HL-60 (cell line): ENCODE measurements around the gene ARG2.

Source experiments
- DNase-seq, 2 experiments: peaks; one replicate each; pipeline ENCODE4 v3.0.0-alpha.2; 2010 to 2020; ENCODE audit warnings: low read depth in 1 of 2, low spot score in 1 of 2
- H3K27ac ChIP-seq: fragments of 250-450 bp; sonication (Bioruptor Pico); replicated peaks from 2 replicates; pipeline ENCODE4 v1.5.1; 2020; ENCODE audit warnings: mild to moderate bottlenecking, moderate library complexity
- H3K27me3 ChIP-seq: fragments of 250-450 bp; sonication (Bioruptor Pico); 2 replicates; pipeline ENCODE4 v1.5.1; 2021; ENCODE audit warnings: mild to moderate bottlenecking, moderate library complexity; ENCODE audit not compliant: insufficient read depth, poor library complexity, severe bottlenecking
- H3K4me3 ChIP-seq: replicated peaks from 2 replicates; pipeline ENCODE4 v1.5.1; 2011; ENCODE audit warnings: mild to moderate bottlenecking, control low read depth, low read length; ENCODE audit not compliant: insufficient read depth
- GABPA ChIP-seq: IDR thresholded peaks from 2 replicates; pipeline ENCODE4 v1.6.1; 2012; ENCODE audit warnings: low read depth
- POLR2AphosphoS5 ChIP-seq: IDR thresholded peaks from 2 replicates; pipeline ENCODE4 v1.6.1; 2012; ENCODE audit warnings: low read depth
- SPI1 ChIP-seq: IDR thresholded peaks from 2 replicates; pipeline ENCODE4 v1.6.1; 2012; ENCODE audit warnings: low read depth, mild to moderate bottlenecking, borderline replicate concordance
- TF ChIP-seq, protein P1 (sequence below): IDR thresholded peaks from one replicate; pipeline ENCODE4 v1.5.1; 2011; ENCODE audit warnings: low read length, control low read depth, inconsistent platforms; ENCODE audit not compliant: insufficient read depth
- TF ChIP-seq, protein P2 (sequence below): IDR thresholded peaks from 2 replicates; pipeline ENCODE4 v1.6.1; 2012; ENCODE audit warnings: low read depth; ENCODE audit not compliant: insufficient replicate concordance

ARG2 gene

DNA sequence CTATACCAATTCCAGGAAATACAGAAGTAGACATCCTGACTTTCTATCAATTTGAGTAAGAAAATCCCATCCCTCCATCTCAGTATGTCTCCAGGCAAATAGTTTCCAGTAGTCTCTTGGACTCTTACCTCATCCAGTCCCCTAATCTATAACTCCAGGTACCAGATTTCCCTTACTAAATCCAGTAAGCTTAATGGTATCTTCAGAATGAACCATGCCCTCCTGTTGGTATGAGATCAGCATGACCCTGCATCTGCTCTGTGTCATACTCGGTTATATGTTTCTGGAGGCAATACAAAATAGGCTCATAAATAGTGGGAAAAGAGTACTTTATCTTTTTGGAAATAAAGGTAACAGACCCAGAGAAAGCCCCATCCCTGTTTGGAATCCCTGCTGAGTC, 38.1 kb upstream of the ARG2 start:
- TF ChIP-seq, protein P1, sequence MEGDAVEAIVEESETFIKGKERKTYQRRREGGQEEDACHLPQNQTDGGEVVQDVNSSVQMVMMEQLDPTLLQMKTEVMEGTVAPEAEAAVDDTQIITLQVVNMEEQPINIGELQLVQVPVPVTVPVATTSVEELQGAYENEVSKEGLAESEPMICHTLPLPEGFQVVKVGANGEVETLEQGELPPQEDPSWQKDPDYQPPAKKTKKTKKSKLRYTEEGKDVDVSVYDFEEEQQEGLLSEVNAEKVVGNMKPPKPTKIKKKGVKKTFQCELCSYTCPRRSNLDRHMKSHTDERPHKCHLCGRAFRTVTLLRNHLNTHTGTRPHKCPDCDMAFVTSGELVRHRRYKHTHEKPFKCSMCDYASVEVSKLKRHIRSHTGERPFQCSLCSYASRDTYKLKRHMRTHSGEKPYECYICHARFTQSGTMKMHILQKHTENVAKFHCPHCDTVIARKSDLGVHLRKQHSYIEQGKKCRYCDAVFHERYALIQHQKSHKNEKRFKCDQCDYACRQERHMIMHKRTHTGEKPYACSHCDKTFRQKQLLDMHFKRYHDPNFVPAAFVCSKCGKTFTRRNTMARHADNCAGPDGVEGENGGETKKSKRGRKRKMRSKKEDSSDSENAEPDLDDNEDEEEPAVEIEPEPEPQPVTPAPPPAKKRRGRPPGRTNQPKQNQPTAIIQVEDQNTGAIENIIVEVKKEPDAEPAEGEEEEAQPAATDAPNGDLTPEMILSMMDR, result no peak
- TF ChIP-seq GABPA, result no peak
- TF ChIP-seq SPI1, result no peak
- TF ChIP-seq, protein P2, sequence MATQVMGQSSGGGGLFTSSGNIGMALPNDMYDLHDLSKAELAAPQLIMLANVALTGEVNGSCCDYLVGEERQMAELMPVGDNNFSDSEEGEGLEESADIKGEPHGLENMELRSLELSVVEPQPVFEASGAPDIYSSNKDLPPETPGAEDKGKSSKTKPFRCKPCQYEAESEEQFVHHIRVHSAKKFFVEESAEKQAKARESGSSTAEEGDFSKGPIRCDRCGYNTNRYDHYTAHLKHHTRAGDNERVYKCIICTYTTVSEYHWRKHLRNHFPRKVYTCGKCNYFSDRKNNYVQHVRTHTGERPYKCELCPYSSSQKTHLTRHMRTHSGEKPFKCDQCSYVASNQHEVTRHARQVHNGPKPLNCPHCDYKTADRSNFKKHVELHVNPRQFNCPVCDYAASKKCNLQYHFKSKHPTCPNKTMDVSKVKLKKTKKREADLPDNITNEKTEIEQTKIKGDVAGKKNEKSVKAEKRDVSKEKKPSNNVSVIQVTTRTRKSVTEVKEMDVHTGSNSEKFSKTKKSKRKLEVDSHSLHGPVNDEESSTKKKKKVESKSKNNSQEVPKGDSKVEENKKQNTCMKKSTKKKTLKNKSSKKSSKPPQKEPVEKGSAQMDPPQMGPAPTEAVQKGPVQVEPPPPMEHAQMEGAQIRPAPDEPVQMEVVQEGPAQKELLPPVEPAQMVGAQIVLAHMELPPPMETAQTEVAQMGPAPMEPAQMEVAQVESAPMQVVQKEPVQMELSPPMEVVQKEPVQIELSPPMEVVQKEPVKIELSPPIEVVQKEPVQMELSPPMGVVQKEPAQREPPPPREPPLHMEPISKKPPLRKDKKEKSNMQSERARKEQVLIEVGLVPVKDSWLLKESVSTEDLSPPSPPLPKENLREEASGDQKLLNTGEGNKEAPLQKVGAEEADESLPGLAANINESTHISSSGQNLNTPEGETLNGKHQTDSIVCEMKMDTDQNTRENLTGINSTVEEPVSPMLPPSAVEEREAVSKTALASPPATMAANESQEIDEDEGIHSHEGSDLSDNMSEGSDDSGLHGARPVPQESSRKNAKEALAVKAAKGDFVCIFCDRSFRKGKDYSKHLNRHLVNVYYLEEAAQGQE, result no peak
- TF ChIP-seq POLR2AphosphoS5, result no peak
- no peak overlapping the region for H3K4me3 ChIP-seq
- H3K27me3 ChIP-seq, result no peaks in the 10 kb centered on the region
- no peak for DNase-seq
- H3K27ac ChIP-seq, result no peak overlapping the region

DNA sequence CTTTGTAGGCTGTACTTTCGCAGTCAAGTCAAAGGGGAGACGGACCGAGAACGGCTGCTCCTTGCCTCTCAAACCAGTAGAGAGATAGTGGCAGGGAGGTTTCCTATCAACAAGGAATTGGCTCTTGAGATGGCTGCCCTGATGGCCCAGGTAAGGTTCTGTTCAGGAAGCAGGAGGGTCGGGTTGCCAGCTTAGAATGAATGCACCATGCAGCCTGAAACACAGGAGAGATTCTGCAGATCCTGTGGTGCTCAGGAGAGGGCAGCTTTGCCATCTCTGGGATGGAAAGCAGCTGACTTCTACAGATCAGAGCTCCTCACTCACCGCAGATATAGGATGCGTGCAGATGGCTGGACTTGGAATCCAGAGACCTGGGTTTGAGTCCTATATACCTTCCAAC, 37.7 kb upstream of the ARG2 start:
- no peaks in the 10 kb centered on the region for H3K27me3 ChIP-seq
- DNase-seq, result no peak
- no peak for TF ChIP-seq GABPA
- TF ChIP-seq POLR2AphosphoS5, result no peak
- no peak for TF ChIP-seq SPI1
- TF ChIP-seq, protein P2, result no peak
- TF ChIP-seq, protein P1, result no peak
- no peak overlapping the region for H3K27ac ChIP-seq
- no peak overlapping the region for H3K4me3 ChIP-seq

DNA sequence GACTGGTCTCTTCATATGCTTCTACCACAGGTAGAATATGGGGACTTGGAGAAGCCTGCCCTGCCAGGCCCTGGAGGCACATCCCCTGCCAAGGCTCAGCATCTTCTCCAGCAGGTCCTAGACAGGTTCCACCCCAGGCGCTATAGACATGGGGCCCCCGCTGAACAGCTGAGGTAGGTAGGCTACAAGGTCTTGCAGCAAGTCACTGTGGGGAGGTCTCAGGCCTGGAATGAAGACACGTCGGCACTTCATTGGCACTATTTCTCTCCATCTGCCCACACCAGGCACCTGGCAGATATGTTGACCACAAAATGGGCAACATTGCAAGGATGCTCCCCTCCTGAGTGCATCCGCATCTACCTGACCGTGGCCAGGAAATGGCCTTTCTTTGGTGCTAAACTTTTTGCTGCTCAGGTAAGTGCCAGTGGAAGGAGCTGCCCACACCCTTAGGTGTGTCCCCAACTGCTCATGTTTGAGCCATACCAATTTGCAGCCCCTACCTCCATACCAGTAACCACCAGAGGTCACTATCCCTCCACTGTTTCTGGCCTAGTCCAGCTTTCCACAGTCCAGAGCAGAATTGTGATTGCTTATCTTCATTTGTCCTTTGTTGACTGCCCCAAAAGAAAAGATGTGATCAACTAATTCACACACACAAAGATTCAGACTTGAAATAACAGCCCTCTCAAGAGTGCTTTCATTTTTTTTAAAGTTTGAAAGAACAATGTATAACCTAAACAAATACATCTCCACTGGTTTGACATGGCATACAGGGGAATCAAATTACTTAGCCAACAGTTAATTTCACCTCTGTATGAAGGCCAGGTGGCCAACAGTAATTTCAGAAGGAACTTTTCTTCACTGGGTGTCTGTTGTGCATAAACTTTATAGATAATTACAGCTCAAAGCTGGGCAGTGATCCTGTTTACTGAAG, 35.7 kb upstream of the ARG2 start:
- TF ChIP-seq, protein P1, result peak; percentile 28
- TF ChIP-seq SPI1, result no peak
- peak in 1 of 2 experiments; percentile 18 for DNase-seq
- no peaks in the 10 kb centered on the region for H3K27me3 ChIP-seq
- H3K4me3 ChIP-seq, result no peak overlapping the region
- no peak overlapping the region for H3K27ac ChIP-seq
